C4-2B (cell line): ENCODE data around the gene YIPF3.

Experiments
- H3K27ac ChIP-seq: fragments of 450-650 bp; 2 replicates; pipeline ENCODE4 v1.5.1; 2017
- CTCF ChIP-seq: fragments of 450-650 bp; conservative IDR thresholded peaks from 2 replicates; pipeline ENCODE4 v1.5.1; 2017; ENCODE audit warnings: mild to moderate bottlenecking
- ZFX ChIP-seq: fragments of 450-650 bp; IDR thresholded peaks from 2 replicates; pipeline ENCODE4 v1.6.1; 2017

Gene YIPF3

DNA sequence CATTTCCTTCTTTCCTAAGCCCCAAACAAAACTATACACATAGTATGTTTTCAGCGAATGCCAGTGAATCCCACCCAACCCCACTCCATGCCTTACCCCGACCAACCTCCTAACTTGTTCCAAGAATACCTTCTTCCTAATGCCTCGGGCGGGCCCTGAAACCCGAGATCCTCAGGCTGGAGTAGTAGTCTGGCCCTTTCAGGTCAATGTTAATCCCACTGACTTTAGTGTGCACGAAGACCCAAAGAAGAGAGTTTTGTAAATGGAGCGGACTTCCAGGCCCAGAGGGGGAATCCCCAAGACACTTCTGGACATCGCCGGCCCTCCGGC is 394 bp downstream of the YIPF3 start:
- peak overlapping the region; percentile 84 for H3K27ac ChIP-seq
- no peak for TF ChIP-seq CTCF
- 0 out of 2 replicates have a peak, but pooled peaks have one; percentile 63 for TF ChIP-seq ZFX

GRCh38 chr6:43515808-43516207 is 918 bp downstream of the YIPF3 start:
- H3K27ac ChIP-seq = peak overlapping the region; percentile 84
- TF ChIP-seq ZFX (no peak), CTCF (no peak)

- TF ChIP-seq ZFX = no peak
- TF ChIP-seq CTCF = no peak
- H3K27ac ChIP-seq = no peak overlapping the region
Measured at GRCh38 chr6:43511824-43512415, 4.8 kb downstream of the YIPF3 start.

- peak overlapping the region; percentile 43; the same call in 1 of the 2 replicates for H3K27ac ChIP-seq
- no peak for TF ChIP-seq CTCF
Measured at GRCh38 chr6:43510827-43511163, 5.9 kb downstream of the YIPF3 start.

GRCh38 chr6:43509984-43510826 is 6.5 kb downstream of the YIPF3 start, which contains the start of gene LRRC73:
Gene LRRC73, minus strand, starts transcription at chr6:43510346. Its CDS starts 561 bp downstream, at chr6:43509785.
- H3K27ac ChIP-seq = peak within 1 kb of the TSS; percentile 43

DNA sequence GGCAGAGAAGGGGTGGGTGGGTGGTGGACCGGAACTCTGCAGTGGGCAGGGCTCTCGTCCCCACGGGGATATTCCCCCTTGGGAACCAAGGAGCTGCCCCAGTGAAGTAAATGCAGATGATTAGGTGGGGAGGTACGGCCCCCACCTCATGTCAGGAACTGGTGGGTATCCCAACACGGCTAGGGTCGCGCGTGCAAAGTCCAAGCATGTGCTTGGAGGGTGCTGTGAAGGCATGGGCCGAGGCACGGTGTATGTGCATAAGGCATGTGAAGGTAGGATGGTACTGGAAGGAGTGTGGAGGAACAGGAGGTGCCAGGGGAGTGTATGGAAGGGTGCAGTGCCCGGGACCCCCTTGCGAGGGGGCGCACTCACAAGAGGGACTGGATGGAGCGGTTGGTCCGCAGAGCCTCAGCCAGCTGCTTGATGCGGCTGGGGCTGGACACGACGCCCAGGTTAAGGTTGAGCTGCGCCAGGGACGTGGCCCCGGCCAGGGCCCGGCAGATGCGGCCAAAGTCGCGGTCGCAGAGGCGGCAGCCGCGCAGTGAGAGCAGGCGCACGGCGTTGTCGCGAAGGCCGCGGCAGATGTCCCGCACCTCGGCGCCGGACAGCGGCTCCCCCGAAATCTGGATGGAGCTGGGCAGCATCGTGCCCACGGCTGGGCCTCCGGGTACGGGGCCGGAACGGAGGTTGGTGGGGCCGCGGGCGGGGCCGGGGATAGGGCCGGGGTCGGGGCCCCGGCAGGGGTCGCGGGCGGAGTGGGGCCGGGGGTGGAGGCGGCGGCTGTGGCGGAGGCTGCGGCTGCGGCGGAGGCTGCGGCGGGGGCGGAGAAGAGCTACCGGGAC is 7.4 kb downstream of the YIPF3 start:
- TF ChIP-seq CTCF = no peak
- TF ChIP-seq ZFX = peak; percentile 38; the same call in 1 of the 2 replicates
- peak overlapping the region; percentile 43 for H3K27ac ChIP-seq

More at GRCh38 chr6:43509984-43510826, 6.5 kb downstream of the YIPF3 start, which contains the start of gene LRRC73:
- no peak for TF ChIP-seq ZFX
- no peak for TF ChIP-seq CTCF
